ENCODE results near the gene HYAL2. TPM values are rescaled to one million over a fixed set of nuclear protein-coding genes. Genes with fewer than 3 reads are reported as not detected.

Gene HYAL2
- total RNA-seq, 5 donors from 2014 or later (not counting 1 experiment from before 2014, with no cell fraction given), result 0.50 to 6.8 (median 3.0) TPM

- no peak for ATAC-seq (replicated peaks in 1 of 4)
- Mint-ChIP-seq H3K4me3 (peak overlapping the region; percentile 93 to 97 (median 96)), H3K27me3 (no peaks in the 10 kb centered on the region), H3K9me3 (no peaks in the 10 kb centered on the region), H3K27ac (peak overlapping the region; percentile 80 to 85), H3K36me3 (peaks cover 10% of the 10 kb centered on the region), H3K4me1 (peaks cover 43 to 51% (median 47%) of the 10 kb centered on the region in 3 donors)
- ChIA-PET POLR2A (interaction anchor here in 1 of 2 donors (0.5 to 1.3 kb wide), 2 partner anchors 8 to 124 kb away, joined by 3 to 7 read pairs; no protein-coding TSS in a partner anchor), CTCF (interaction anchor here in 1 of 2 donors (0.5 to 1.1 kb wide), 2 partner anchors 10 to 554 kb away, joined by 3 to 4 read pairs; partner anchors contain the start of gene INKA1)
- Histone ChIP-seq H3K9me3 (no peaks in the 10 kb centered on the region), H3K27me3 (replicated peaks in 1 of 2; ENCODE audit: control insufficient read depth in 2 of 2, extremely low read depth in 1 of 2, insufficient read depth in 2 of 2, low read length in 1 of 2) (no peaks in the 10 kb centered on the region), H3K4me1 (ENCODE audit: control insufficient read depth in 1 of 2, extremely low read depth in 1 of 2, insufficient read depth in 2 of 2, low read length in 2 of 2) (peaks cover 25 to 50% of the 10 kb centered on the region in 2 experiments), H3K4me3 (ENCODE audit: control insufficient read depth in 1 of 2, extremely low read depth in 1 of 2, low read length in 1 of 2) (peak overlapping the region; percentile 82 to 87), H3K36me3 (ENCODE audit: control insufficient read depth in 2 of 2, extremely low read depth in 1 of 2, insufficient read depth in 1 of 2, low read length in 1 of 2) (peaks cover 6 to 41% of the 10 kb centered on the region in 2 donors), H3K27ac (ENCODE audit: low read length) (no peak overlapping the region)
- no peak for DNase-seq
- WGBS (ENCODE audit: insufficient coverage), result no CpG with 5 or more reads among the region's 1 CpG
Measured at GRCh38 chr3:50357481-50357880, 34.9 kb upstream of the HYAL2 start.

- peaks cover 10% of the 10 kb centered on the region for H3K36me3 Mint-ChIP-seq
- Histone ChIP-seq H3K27ac (ENCODE audit: low read length) (no peak overlapping the region), H3K36me3 (ENCODE audit: control insufficient read depth in 2 of 2, extremely low read depth in 1 of 2, insufficient read depth in 1 of 2, low read length in 1 of 2) (peaks cover 6 to 45% of the 10 kb centered on the region in 2 donors), H3K4me1 (ENCODE audit: control insufficient read depth in 1 of 2, extremely low read depth in 1 of 2, insufficient read depth in 2 of 2, low read length in 2 of 2) (peaks cover 27 to 55% of the 10 kb centered on the region in 2 experiments), H3K4me3 (ENCODE audit: control insufficient read depth in 1 of 2, extremely low read depth in 1 of 2, low read length in 1 of 2) (no peak overlapping the region), H3K27me3 (replicated peaks in 1 of 2; ENCODE audit: control insufficient read depth in 2 of 2, extremely low read depth in 1 of 2, insufficient read depth in 2 of 2, low read length in 1 of 2) (no peaks in the 10 kb centered on the region), H3K9me3 (no peaks in the 10 kb centered on the region)
- 89% methylated on average over 5 of the region's 5 CpGs for WGBS (ENCODE audit: insufficient coverage)
- DNase-seq (no peak), ATAC-seq (replicated peaks in 1 of 4) (no peak)
- no peaks in the 10 kb centered on the region for H3K9me3 Mint-ChIP-seq
- peak overlapping the region; percentile 27 to 31 for H3K27ac Mint-ChIP-seq
- ChIA-PET CTCF (interaction anchor here in 1 of 2 donors (0.6 to 1.1 kb wide), 2 partner anchors 9 to 10 kb away, joined by 4 to 6 read pairs; no protein-coding TSS in a partner anchor), POLR2A (interaction anchor here in 1 of 2 donors (1.3 kb wide), 1 partner anchor 9 kb away, joined by 3 read pairs; no protein-coding TSS in a partner anchor)
- H3K4me1 Mint-ChIP-seq, result peaks cover 50 to 56% (median 51%) of the 10 kb centered on the region in 3 donors
- H3K27me3 Mint-ChIP-seq, result no peaks in the 10 kb centered on the region
- H3K4me3 Mint-ChIP-seq, result peak overlapping the region; percentile 9 to 96 (median 93)
Measured at GRCh38 chr3:50356553-50356952, 34.0 kb upstream of the HYAL2 start.

GRCh38 chr3:50355829-50356552 is 33.4 kb upstream of the HYAL2 start:
- no peak overlapping the region for H3K4me3 ChIP-seq (ENCODE audit: control insufficient read depth in 1 of 2, extremely low read depth in 1 of 2, low read length in 1 of 2)
- Mint-ChIP-seq H3K36me3 (peaks cover 10% of the 10 kb centered on the region), H3K4me1 (peaks cover 55 to 62% (median 57%) of the 10 kb centered on the region in 3 donors), H3K9me3 (no peaks in the 10 kb centered on the region), H3K27me3 (no peaks in the 10 kb centered on the region), H3K4me3 (peak overlapping the region in 2 of 3 donors; percentile 9 to 96), H3K27ac (peak overlapping the region in 1 of 2 donors; percentile 27)
- H3K9me3 ChIP-seq, result no peaks in the 10 kb centered on the region
- ChIA-PET CTCF (interaction anchor here in 1 of 2 donors (0.6 to 0.8 kb wide), 2 partner anchors 9 to 1701 kb away, joined by 3 to 4 read pairs; no protein-coding TSS in a partner anchor), POLR2A (no interaction called here)
- ATAC-seq (replicated peaks in 1 of 4) (no peak), DNase-seq (no peak)
- H3K4me1 ChIP-seq (ENCODE audit: control insufficient read depth in 1 of 2, extremely low read depth in 1 of 2, insufficient read depth in 2 of 2, low read length in 2 of 2), result peaks cover 32 to 60% of the 10 kb centered on the region in 2 experiments
- H3K27me3 ChIP-seq (replicated peaks in 1 of 2; ENCODE audit: control insufficient read depth in 2 of 2, extremely low read depth in 1 of 2, insufficient read depth in 2 of 2, low read length in 1 of 2), result no peaks in the 10 kb centered on the region
- peaks cover 6 to 45% of the 10 kb centered on the region in 2 donors for H3K36me3 ChIP-seq (ENCODE audit: control insufficient read depth in 2 of 2, extremely low read depth in 1 of 2, insufficient read depth in 1 of 2, low read length in 1 of 2)
- no peak overlapping the region for H3K27ac ChIP-seq (ENCODE audit: low read length)
- 92% methylated on average over 4 of the region's 5 CpGs for WGBS (ENCODE audit: insufficient coverage)

GRCh38 chr3:50354850-50355249 is 32.3 kb upstream of the HYAL2 start:
- no peaks in the 10 kb centered on the region for H3K27me3 ChIP-seq (replicated peaks in 1 of 2; ENCODE audit: control insufficient read depth in 2 of 2, extremely low read depth in 1 of 2, insufficient read depth in 2 of 2, low read length in 1 of 2)
- Mint-ChIP-seq H3K36me3 (peaks cover 13% of the 10 kb centered on the region), H3K27me3 (no peaks in the 10 kb centered on the region), H3K4me1 (peaks cover 65 to 70% (median 66%) of the 10 kb centered on the region in 3 donors), H3K4me3 (no peak overlapping the region), H3K9me3 (no peaks in the 10 kb centered on the region), H3K27ac (peak overlapping the region in 1 of 2 donors; percentile 4)
- ChIA-PET CTCF (no interaction called here), POLR2A (no interaction called here)
- no peak for DNase-seq
- H3K36me3 ChIP-seq (ENCODE audit: control insufficient read depth in 2 of 2, extremely low read depth in 1 of 2, insufficient read depth in 1 of 2, low read length in 1 of 2), result peaks cover 6 to 45% of the 10 kb centered on the region in 2 donors
- no peaks in the 10 kb centered on the region for H3K9me3 ChIP-seq
- H3K27ac ChIP-seq (ENCODE audit: low read length), result no peak overlapping the region
- H3K4me1 ChIP-seq (ENCODE audit: control insufficient read depth in 1 of 2, extremely low read depth in 1 of 2, insufficient read depth in 2 of 2, low read length in 2 of 2), result peaks cover 36 to 67% of the 10 kb centered on the region in 2 experiments
- WGBS (ENCODE audit: insufficient coverage), result 95% methylated on average over 5 of the region's 7 CpGs
- ATAC-seq (replicated peaks in 1 of 4), result no peak
- no peak overlapping the region for H3K4me3 ChIP-seq (ENCODE audit: control insufficient read depth in 1 of 2, extremely low read depth in 1 of 2, low read length in 1 of 2)

GRCh38 chr3:50354186-50354764 is 31.7 kb upstream of the HYAL2 start:
- no peaks in the 10 kb centered on the region for H3K27me3 Mint-ChIP-seq
- Histone ChIP-seq H3K4me1 (ENCODE audit: control insufficient read depth in 1 of 2, extremely low read depth in 1 of 2, insufficient read depth in 2 of 2, low read length in 2 of 2) (peaks cover 42 to 70% of the 10 kb centered on the region in 2 experiments), H3K4me3 (ENCODE audit: control insufficient read depth in 1 of 2, extremely low read depth in 1 of 2, low read length in 1 of 2) (no peak overlapping the region), H3K9me3 (no peaks in the 10 kb centered on the region), H3K27ac (ENCODE audit: low read length) (no peak overlapping the region), H3K36me3 (ENCODE audit: control insufficient read depth in 2 of 2, extremely low read depth in 1 of 2, insufficient read depth in 1 of 2, low read length in 1 of 2) (peaks cover 6 to 45% of the 10 kb centered on the region in 2 donors), H3K27me3 (replicated peaks in 1 of 2; ENCODE audit: control insufficient read depth in 2 of 2, extremely low read depth in 1 of 2, insufficient read depth in 2 of 2, low read length in 1 of 2) (no peaks in the 10 kb centered on the region)
- H3K4me1 Mint-ChIP-seq, result peaks cover 64 to 70% (median 65%) of the 10 kb centered on the region in 3 donors
- CTCF ChIA-PET, result interaction anchor here (0.6 to 0.7 kb wide), 3 partner anchors 31 to 222 kb away, joined by 3 to 5 read pairs (median 3); no protein-coding TSS in a partner anchor
- H3K9me3 Mint-ChIP-seq, result no peaks in the 10 kb centered on the region
- peaks cover 13% of the 10 kb centered on the region for H3K36me3 Mint-ChIP-seq
- WGBS (ENCODE audit: insufficient coverage), result 88% methylated on average over 4 of the region's 5 CpGs
- peak overlapping the region in 1 of 2 donors; percentile 5 for H3K27ac Mint-ChIP-seq
- H3K4me3 Mint-ChIP-seq, result no peak overlapping the region
- DNase-seq, result no peak
- ATAC-seq (replicated peaks in 1 of 4), result no peak
- POLR2A ChIA-PET, result no interaction called here

- Mint-ChIP-seq H3K9me3 (no peaks in the 10 kb centered on the region), H3K4me3 (no peak overlapping the region), H3K4me1 (peaks cover 68 to 74% (median 71%) of the 10 kb centered on the region in 3 donors), H3K27me3 (no peaks in the 10 kb centered on the region), H3K36me3 (peaks cover 20% of the 10 kb centered on the region), H3K27ac (no peak overlapping the region)
- Histone ChIP-seq H3K36me3 (ENCODE audit: control insufficient read depth in 2 of 2, extremely low read depth in 1 of 2, insufficient read depth in 1 of 2, low read length in 1 of 2) (peaks cover 6 to 52% of the 10 kb centered on the region in 2 donors), H3K4me1 (ENCODE audit: control insufficient read depth in 1 of 2, extremely low read depth in 1 of 2, insufficient read depth in 2 of 2, low read length in 2 of 2) (peaks cover 39 to 70% of the 10 kb centered on the region in 2 experiments), H3K9me3 (no peaks in the 10 kb centered on the region), H3K27me3 (replicated peaks in 1 of 2; ENCODE audit: control insufficient read depth in 2 of 2, extremely low read depth in 1 of 2, insufficient read depth in 2 of 2, low read length in 1 of 2) (no peaks in the 10 kb centered on the region), H3K27ac (ENCODE audit: low read length) (no peak overlapping the region), H3K4me3 (ENCODE audit: control insufficient read depth in 1 of 2, extremely low read depth in 1 of 2, low read length in 1 of 2) (no peak overlapping the region)
- POLR2A ChIA-PET, result no interaction called here
- ATAC-seq (replicated peaks in 1 of 4) (no peak), DNase-seq (no peak)
- CTCF ChIA-PET, result interaction anchor here in 1 of 2 donors (0.7 kb wide), 1 partner anchor 30 kb away, joined by 3 read pairs; no protein-coding TSS in a partner anchor
- WGBS (ENCODE audit: insufficient coverage), result 99% methylated on average over 10 of the region's 12 CpGs
Measured at GRCh38 chr3:50353245-50354004, 30.9 kb upstream of the HYAL2 start.
